Liver (tissue), 3 donors: ENCODE results near the gene CDH13.

ENCODE experiments used
- CTCF ChIP-seq: fragments of 150-350 bp; IDR thresholded peaks from 2 replicates; pipeline ENCODE4 v1.5.1; 2017; ENCODE audit warnings: improper control_type of control experiment, low read depth, low read length; ENCODE audit not compliant: missing input control
- EGR1 ChIP-seq, 2 donors: IDR thresholded peaks; 2 replicates each; pipeline ENCODE4 v1.6.1; 2016 to 2018; ENCODE audit warnings: antibody characterized with exemption in 2 of 2, low read depth in 2 of 2
- JUND ChIP-seq, 2 donors: IDR thresholded peaks; 2 replicates each; pipeline ENCODE4 v1.6.1; 2016; ENCODE audit warnings: antibody characterized with exemption in 2 of 2
- MAX ChIP-seq: IDR thresholded peaks from 2 replicates; pipeline ENCODE4 v1.6.1; 2016; ENCODE audit warnings: antibody characterized with exemption
- NR2F2 ChIP-seq: IDR thresholded peaks from 2 replicates; pipeline ENCODE4 v1.6.1; 2016; ENCODE audit warnings: antibody characterized with exemption
- RAD21 ChIP-seq, 2 donors: IDR thresholded peaks; 2 replicates each; pipeline ENCODE4 v1.6.1; 2016; ENCODE audit warnings: antibody characterized with exemption in 2 of 2, mild to moderate bottlenecking in 2 of 2
- REST ChIP-seq: IDR thresholded peaks from 2 replicates; pipeline ENCODE4 v1.6.1; 2016; ENCODE audit warnings: antibody characterized with exemption, mild to moderate bottlenecking
- RXRA ChIP-seq, 2 donors: IDR thresholded peaks; 2 replicates each; pipeline ENCODE4 v1.6.1; 2017 to 2018; ENCODE audit warnings: antibody characterized with exemption in 2 of 2, mild to moderate bottlenecking in 1 of 2
- TAF1 ChIP-seq: conservative IDR thresholded peaks from 2 replicates; pipeline ENCODE4 v1.6.1; 2016; ENCODE audit warnings: antibody characterized with exemption, mild to moderate bottlenecking
- YY1 ChIP-seq: IDR thresholded peaks from 2 replicates; pipeline ENCODE4 v1.6.1; 2016; ENCODE audit warnings: antibody characterized with exemption, mild to moderate bottlenecking
- ZBTB33 ChIP-seq: IDR thresholded peaks from 2 replicates; pipeline ENCODE4 v1.6.1; 2016; ENCODE audit warnings: antibody characterized with exemption
- donor health status: healthy.
- donor health status: healthy.

- no peak for TF ChIP-seq MAX
- no peak for TF ChIP-seq CTCF
- TF ChIP-seq ZBTB33: no peak
- TF ChIP-seq TAF1: no peak
- TF ChIP-seq REST: no peak
- no peak for TF ChIP-seq JUND (IDR thresholded peaks at IDR 0.05)
- no peak for TF ChIP-seq NR2F2
- no peak for TF ChIP-seq RAD21 (IDR thresholded peaks at IDR 0.05)
- TF ChIP-seq EGR1 (IDR thresholded peaks at IDR 0.05; ENCODE audit: low read depth in 2 of 2): no peak
- TF ChIP-seq YY1: no peak
- TF ChIP-seq RXRA (IDR thresholded peaks at IDR 0.05): no peak
Observed at GRCh38 chr16:82810077-82810476, 183.3 kb downstream of the CDH13 start.
